Suppressor macrophage treated with lipopolysaccharide for 1 hour (primary cell): Measurements from ENCODE around the gene CBL.
"Not testable (repeated sequence)": the region's sequence is repeated elsewhere in the genome, so short reads cannot be mapped to it uniquely, and the experiment has no call there.

Experiments
- DNase-seq, 3 donors: peaks; one replicate each; pipeline ENCODE4 v3.0.0-alpha.2; 2020 to 2022

Gene CBL

GRCh38 chr11:119218141-119218878, 12.2 kb downstream of the CBL start:
- DNase-seq, result peak; percentile 60 to 85 (median 78)

GRCh38 chr11:119222308-119222707, 16.2 kb downstream of the CBL start:
- DNase-seq, result no peak

GRCh38 chr11:119222891-119223290, 16.8 kb downstream of the CBL start:
- DNase-seq, result peak in 1 of 3 donors; percentile 16

- no peak for DNase-seq
Measured at GRCh38 chr11:119223856-119224255, 17.7 kb downstream of the CBL start.

GRCh38 chr11:119228535-119229287, 22.6 kb downstream of the CBL start:
- DNase-seq, result not testable (repeated sequence)

- no peak for DNase-seq
Measured at GRCh38 chr11:119229288-119229672, 23.1 kb downstream of the CBL start.

- DNase-seq, result no peak
Measured at GRCh38 chr11:119229741-119230140, 23.6 kb downstream of the CBL start.

- DNase-seq, result no peak
Measured at GRCh38 chr11:119236490-119236889, 30.4 kb downstream of the CBL start.

GRCh38 chr11:119236891-119237290, 30.8 kb downstream of the CBL start:
- DNase-seq, result no peak

GRCh38 chr11:119237515-119237914, 31.4 kb downstream of the CBL start:
- DNase-seq, result peak in 1 of 3 donors; percentile 31

- DNase-seq, result no peak
Measured at GRCh38 chr11:119248750-119249670, 42.9 kb downstream of the CBL start.

- DNase-seq, result no peak
Measured at GRCh38 chr11:119249671-119250010, 43.5 kb downstream of the CBL start.

GRCh38 chr11:119251114-119251513, 45.0 kb downstream of the CBL start:
- no peak for DNase-seq

- peak in 1 of 3 donors; percentile 16 for DNase-seq
Measured at GRCh38 chr11:119254239-119254638, 48.1 kb downstream of the CBL start.

- DNase-seq, result peak in 1 of 3 donors; percentile 12
Measured at GRCh38 chr11:119258180-119258579, 52.0 kb downstream of the CBL start.

- DNase-seq, result peak in 1 of 3 donors; percentile 22
Measured at GRCh38 chr11:119258983-119259382, 52.8 kb downstream of the CBL start.

GRCh38 chr11:119262668-119263351, 56.7 kb downstream of the CBL start:
- peak; percentile 51 to 80 (median 62) for DNase-seq

GRCh38 chr11:119263352-119263940, 57.3 kb downstream of the CBL start:
- DNase-seq, result peak in 2 of 3 donors; percentile 16 to 29

- DNase-seq, result peak in 1 of 3 donors; percentile 25
Measured at GRCh38 chr11:119266063-119266462, 59.9 kb downstream of the CBL start.

GRCh38 chr11:119266517-119267255, 60.5 kb downstream of the CBL start:
- DNase-seq, result peak; percentile 25 to 42 (median 28)

GRCh38 chr11:119267645-119268044, 61.5 kb downstream of the CBL start:
- DNase-seq, result no peak
